Gastroesophageal sphincter (tissue), 4 donors: ENCODE measurements around the gene HMGCS2. TPM values are rescaled to one million over a fixed set of nuclear protein-coding genes. Genes with fewer than 3 reads are reported as not detected.
"Not testable (repeated sequence)": the region's sequence is repeated elsewhere in the genome, so short reads cannot be mapped to it uniquely, and the experiment has no call there.

Experiments
- ATAC-seq: fragments of 150-250 bp; one replicate; pipeline ENCODE4 v1.9.1; 2016; ENCODE audit warnings: mild to moderate bottlenecking, moderate library complexity
- H3K27ac ChIP-seq, 4 donors: fragments of 200-600 bp; sonication (generic) in 3 of 4; 1 replicate in 3 of 4; 2 replicates in 1 of 4; pipeline ENCODE4 v1.5.1; 2016 to 2019
- H3K27me3 ChIP-seq: fragments of 200-600 bp; sonication (generic); one replicate; pipeline ENCODE4 v1.5.1; 2019
- H3K36me3 ChIP-seq, 2 donors: fragments of 200-600 bp; sonication (generic); one replicate each; pipeline ENCODE4 v1.5.1; 2019; ENCODE audit warnings: control low read depth in 1 of 2
- H3K4me1 ChIP-seq, 3 donors: fragments of 200-600 bp; sonication (generic); 1 replicate in 2 of 3; 2 replicates in 1 of 3; pipeline ENCODE4 v1.5.1; 2016 to 2019; ENCODE audit warnings: control low read depth in 2 of 3
- H3K4me3 ChIP-seq, 2 donors: fragments of 200-600 bp; sonication (generic); one replicate each; pipeline ENCODE4 v1.5.1; 2019; ENCODE audit warnings: mild to moderate bottlenecking in 1 of 2, moderate library complexity in 1 of 2
- H3K9me3 ChIP-seq, 3 donors: fragments of 200-600 bp; sonication (generic); one replicate each; pipeline ENCODE4 v1.5.1; 2017 to 2019; ENCODE audit warnings: control low read depth in 2 of 3
- EP300 ChIP-seq: sonication (generic); formaldehyde crosslinking; IDR thresholded peaks from one replicate; pipeline ENCODE4 v1.6.1; 2017; ENCODE audit warnings: antibody characterized with exemption, mild to moderate bottlenecking
- POLR2A ChIP-seq, 2 donors: fragments of 450-650 bp; IDR thresholded peaks; one replicate each; pipeline ENCODE4 v1.6.1; 2017; ENCODE audit warnings: antibody characterized with exemption in 2 of 2, mild to moderate bottlenecking in 2 of 2, moderate library complexity in 1 of 2
- POLR2AphosphoS5 ChIP-seq: sonication (generic); formaldehyde crosslinking; IDR thresholded peaks from one replicate; pipeline ENCODE4 v1.6.1; 2017; ENCODE audit warnings: antibody characterized with exemption
- WGBS, 2 donors: methylation state at CpG; one replicate each; pipeline ENCODE4 v1.1.5; 2018; ENCODE audit warnings: low coverage in 1 of 2; 5-methylcytosine and 5-hydroxymethylcytosine counted together
- total RNA-seq, 4 donors: library from RNA; depleted of rRNA; stranded (reverse); fragments of >200 nt; gene quantifications; one replicate each; pipeline ENCODE4 v1.1.0, GENCODE V29; 2016
- TF ChIP-seq, protein P1 (sequence below), 4 experiments: fragments of 200-600 bp in 2 of 4; fragments of 450-650 bp in 2 of 4; sonication (generic) in 1 of 4; IDR thresholded peaks; one replicate each; pipeline ENCODE4 v1.5.1; 2017 to 2019; ENCODE audit warnings: antibody characterized with exemption in 4 of 4, mild to moderate bottlenecking in 2 of 4, moderate library complexity in 2 of 4

The HMGCS2 gene
- total RNA-seq, 4 donors from 2014 or later = 0.15 to 3.4 TPM; not detected in 2

DNA sequence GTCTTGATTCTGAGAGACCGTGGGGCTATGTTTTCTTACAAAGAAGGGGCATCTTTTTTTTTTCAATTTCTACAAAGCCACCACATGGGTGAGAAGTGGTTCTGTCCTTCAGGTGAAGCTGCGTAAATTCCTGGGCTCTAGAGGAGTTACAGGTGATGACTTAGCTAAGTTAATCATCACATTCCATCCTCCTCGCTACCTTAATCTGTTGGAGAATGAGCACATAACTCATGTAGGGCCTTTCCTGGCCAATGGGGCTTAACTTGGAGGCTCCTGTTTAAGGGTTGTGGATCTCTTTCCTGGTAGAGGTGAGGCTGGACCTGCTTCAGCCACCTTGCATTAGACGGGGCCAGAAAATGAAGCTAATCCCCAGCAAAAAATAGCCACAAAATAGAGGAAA is 22.7 kb upstream of the HMGCS2 start:
- no peak overlapping the region for H3K27ac ChIP-seq
- H3K4me3 ChIP-seq = no peak overlapping the region
- no peaks in the 10 kb centered on the region for H3K36me3 ChIP-seq
- WGBS, 2 donors = 84 to 88% methylated on average over 3 to 4 of the region's 4 CpGs
- H3K4me1 ChIP-seq = peaks cover 0 to 22% (median 0%) of the 10 kb centered on the region in 3 donors
- no peaks in the 10 kb centered on the region for H3K9me3 ChIP-seq
- ATAC-seq = no peak
- H3K27me3 ChIP-seq = no peaks in the 10 kb centered on the region
- TF ChIP-seq POLR2AphosphoS5 (no peak), POLR2A (IDR thresholded peaks at IDR 0.05) (no peak), EP300 (no peak)
- TF ChIP-seq, protein P1, sequence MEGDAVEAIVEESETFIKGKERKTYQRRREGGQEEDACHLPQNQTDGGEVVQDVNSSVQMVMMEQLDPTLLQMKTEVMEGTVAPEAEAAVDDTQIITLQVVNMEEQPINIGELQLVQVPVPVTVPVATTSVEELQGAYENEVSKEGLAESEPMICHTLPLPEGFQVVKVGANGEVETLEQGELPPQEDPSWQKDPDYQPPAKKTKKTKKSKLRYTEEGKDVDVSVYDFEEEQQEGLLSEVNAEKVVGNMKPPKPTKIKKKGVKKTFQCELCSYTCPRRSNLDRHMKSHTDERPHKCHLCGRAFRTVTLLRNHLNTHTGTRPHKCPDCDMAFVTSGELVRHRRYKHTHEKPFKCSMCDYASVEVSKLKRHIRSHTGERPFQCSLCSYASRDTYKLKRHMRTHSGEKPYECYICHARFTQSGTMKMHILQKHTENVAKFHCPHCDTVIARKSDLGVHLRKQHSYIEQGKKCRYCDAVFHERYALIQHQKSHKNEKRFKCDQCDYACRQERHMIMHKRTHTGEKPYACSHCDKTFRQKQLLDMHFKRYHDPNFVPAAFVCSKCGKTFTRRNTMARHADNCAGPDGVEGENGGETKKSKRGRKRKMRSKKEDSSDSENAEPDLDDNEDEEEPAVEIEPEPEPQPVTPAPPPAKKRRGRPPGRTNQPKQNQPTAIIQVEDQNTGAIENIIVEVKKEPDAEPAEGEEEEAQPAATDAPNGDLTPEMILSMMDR (IDR thresholded peaks at IDR 0.05) = no peak

DNA sequence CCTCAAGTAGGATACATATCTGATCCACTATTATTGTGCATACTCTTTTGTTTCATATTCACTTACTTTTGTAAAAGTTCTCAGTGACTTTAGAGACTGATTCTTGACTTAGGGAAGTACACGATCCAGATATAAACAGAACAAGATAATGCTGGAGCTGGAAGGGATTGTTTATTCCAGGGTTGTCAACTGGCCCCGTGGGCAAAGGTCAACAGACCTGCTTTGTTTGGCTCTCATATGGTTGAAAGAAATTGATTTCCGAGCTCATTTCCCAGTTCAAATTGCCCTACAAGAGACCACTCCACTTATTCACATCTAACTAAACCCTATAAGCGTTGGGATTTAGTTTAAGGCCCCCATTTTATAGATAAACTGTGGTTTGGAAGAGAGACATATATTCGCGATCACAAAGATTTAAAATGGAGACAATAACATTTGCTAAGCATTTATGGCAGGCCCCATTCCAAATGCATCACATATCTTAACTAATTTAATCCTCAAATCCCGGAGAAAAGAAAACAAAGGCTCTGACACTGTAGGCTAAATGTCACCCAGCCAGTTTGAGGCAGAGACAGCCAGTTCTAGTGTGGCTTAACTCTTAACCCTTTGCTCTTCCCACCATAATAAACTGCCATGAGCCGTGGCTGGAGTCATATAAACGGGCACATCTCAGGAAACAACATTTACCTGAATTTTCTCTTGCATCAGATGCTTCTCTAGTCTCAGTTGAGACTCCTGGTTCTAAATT is 21.9 kb upstream of the HMGCS2 start:
- no peaks in the 10 kb centered on the region for H3K36me3 ChIP-seq
- 39 to 45% methylated on average over 5 to 9 of the region's 9 CpGs for WGBS, 2 donors
- TF ChIP-seq POLR2A (IDR thresholded peaks at IDR 0.05) (no peak), EP300 (no peak), POLR2AphosphoS5 (no peak)
- TF ChIP-seq, protein P1 (IDR thresholded peaks at IDR 0.05) = no peak
- no peak for ATAC-seq
- no peak overlapping the region for H3K27ac ChIP-seq
- peaks cover 0 to 21% (median 0%) of the 10 kb centered on the region in 3 donors for H3K4me1 ChIP-seq
- no peak overlapping the region for H3K4me3 ChIP-seq
- H3K9me3 ChIP-seq = no peaks in the 10 kb centered on the region
- no peaks in the 10 kb centered on the region for H3K27me3 ChIP-seq

DNA sequence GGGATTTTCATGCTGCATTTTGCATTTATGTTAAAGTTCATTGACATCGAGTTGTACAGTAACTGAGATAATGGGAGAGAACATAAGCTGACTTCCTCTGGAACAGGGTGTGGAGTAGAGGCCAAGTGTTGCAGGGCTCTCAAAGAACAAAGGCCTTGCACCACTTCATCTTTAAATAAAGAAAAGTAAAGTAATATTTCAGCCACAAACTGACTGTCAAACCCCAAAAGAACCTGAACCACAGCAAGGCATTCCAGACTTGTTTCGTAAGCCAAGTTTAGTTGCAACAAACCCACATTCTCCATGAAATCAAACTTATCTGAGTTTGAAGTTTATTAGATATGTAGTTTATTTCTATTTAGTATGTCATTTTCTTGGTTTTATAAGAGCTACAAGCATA is 19.1 kb upstream of the HMGCS2 start:
- 45 to 55% methylated on average over 2 of the region's 2 CpGs for WGBS, 2 donors
- Histone ChIP-seq H3K36me3 (no peaks in the 10 kb centered on the region), H3K4me1 (peaks cover 0 to 11% (median 0%) of the 10 kb centered on the region in 3 donors), H3K9me3 (no peaks in the 10 kb centered on the region), H3K27ac (no peak overlapping the region), H3K4me3 (no peak overlapping the region), H3K27me3 (no peaks in the 10 kb centered on the region)
- ATAC-seq = no peak
- TF ChIP-seq POLR2A (IDR thresholded peaks at IDR 0.05) = no peak
- TF ChIP-seq POLR2AphosphoS5 = no peak
- TF ChIP-seq, protein P1 (IDR thresholded peaks at IDR 0.05) = no peak
- TF ChIP-seq EP300 = no peak

DNA sequence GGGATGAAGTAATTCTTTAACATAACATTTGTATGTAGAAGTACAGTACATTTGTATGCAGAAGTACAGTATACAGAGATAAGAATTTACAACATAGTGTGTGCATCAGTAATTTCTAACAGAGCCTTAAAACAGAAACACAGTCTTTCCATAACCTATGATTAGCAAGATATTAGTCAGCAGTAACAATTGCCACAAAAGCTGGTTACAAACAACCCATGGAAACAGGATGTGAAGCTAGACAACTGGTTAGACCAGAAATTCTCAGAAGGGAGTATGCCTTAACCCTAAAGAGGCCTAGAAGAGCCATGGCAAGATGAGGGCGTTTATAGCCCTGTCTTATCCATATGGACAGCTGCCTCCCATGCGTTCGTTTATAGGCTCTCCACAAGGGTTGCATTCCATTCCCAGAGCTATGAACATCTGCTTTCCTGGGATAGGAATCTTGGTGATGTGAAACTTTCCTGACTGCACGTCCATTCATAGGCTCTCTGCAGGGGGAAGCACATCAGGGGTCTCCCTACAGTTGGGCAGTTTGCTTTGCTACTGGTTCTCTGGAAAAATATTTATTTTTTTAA is 17.9 kb upstream of the HMGCS2 start:
- H3K4me3 ChIP-seq, H3K36me3 ChIP-seq, H3K9me3 ChIP-seq, H3K27me3 ChIP-seq, ATAC-seq, H3K27ac ChIP-seq: not testable (repeated sequence)
- H3K4me1 ChIP-seq = peaks cover 0 to 11% (median 0%) of the 10 kb centered on the region in 3 donors
- 60 to 75% methylated on average over 1 to 4 of the region's 4 CpGs for WGBS, 2 donors

DNA sequence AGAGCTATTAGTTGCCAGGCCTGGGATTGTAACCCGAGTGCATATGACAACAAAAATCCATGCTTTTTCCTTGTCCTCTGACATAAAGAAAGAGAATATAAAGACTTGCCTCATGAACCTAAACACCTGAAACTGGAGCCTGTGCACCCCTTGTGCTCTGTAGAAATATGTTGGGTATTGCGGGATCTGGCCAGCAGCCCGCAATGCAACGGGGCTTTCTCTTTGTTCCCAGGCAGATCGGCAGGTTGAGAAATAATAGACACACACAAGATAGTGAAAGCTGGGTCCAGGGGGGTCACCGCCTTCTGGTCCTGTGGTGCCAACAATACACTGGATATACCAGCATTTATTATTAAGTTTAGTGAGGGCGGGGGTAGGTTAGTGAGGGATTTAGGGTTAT is 17.3 kb upstream of the HMGCS2 start:
- H3K4me1 ChIP-seq = peaks cover 0 to 11% (median 0%) of the 10 kb centered on the region in 3 donors
- not testable (repeated sequence) for H3K4me3 ChIP-seq, H3K36me3 ChIP-seq, ATAC-seq, H3K27me3 ChIP-seq, H3K27ac ChIP-seq, H3K9me3 ChIP-seq
- 61 to 81% methylated on average over 5 to 7 of the region's 7 CpGs for WGBS, 2 donors

DNA sequence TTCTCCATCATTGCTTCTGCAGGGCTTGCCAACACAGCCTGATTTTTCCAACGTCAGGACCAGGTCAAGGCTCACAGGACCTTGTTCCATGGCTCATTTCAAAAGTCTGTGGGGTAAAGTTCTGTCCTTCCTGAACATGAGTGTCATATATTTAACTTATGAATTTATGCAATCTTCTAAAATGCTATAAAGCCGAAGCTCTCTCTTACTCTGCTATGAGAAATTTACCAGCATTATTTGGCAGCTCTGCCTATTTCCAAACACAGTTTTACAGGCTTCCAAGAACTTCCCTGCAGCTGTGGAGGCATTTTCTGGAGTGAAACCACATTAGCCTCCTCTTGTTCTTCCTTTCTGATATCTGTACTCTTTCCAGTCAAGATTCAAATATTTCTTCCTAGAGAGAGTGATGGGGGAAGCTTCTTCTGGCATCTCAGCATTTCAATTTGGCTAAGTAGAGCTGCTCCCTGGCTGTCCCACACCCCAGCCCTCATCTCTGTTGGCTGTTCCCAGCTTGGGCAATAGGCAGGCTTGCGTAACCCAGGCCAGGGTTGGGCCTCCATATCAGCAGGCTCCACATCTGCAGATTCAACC is 15.6 kb upstream of the HMGCS2 start:
- no peaks in the 10 kb centered on the region for H3K36me3 ChIP-seq
- H3K27me3 ChIP-seq = no peaks in the 10 kb centered on the region
- H3K9me3 ChIP-seq = no peaks in the 10 kb centered on the region
- no peak overlapping the region for H3K4me3 ChIP-seq
- no peak overlapping the region for H3K27ac ChIP-seq
- ATAC-seq = peak; percentile 89
- TF ChIP-seq POLR2AphosphoS5 (no peak), EP300 (no peak), POLR2A (IDR thresholded peaks at IDR 0.05) (no peak)
- TF ChIP-seq, protein P1 (IDR thresholded peaks at IDR 0.05) = no peak
- peaks cover 0 to 11% (median 3%) of the 10 kb centered on the region in 3 donors for H3K4me1 ChIP-seq
- 24 to 56% methylated on average over 2 to 3 of the region's 3 CpGs for WGBS, 2 donors
